HG02943 (cell line): Measurements from ENCODE around the gene CD276.
"Not testable (repeated sequence)": the region's sequence is repeated elsewhere in the genome, so short reads cannot be mapped to it uniquely, and the experiment has no call there.

Source experiments
- ATAC-seq: cut with Tn5 transposase; IDR thresholded peaks from one replicate; pipeline ENCODE4 v1.9.1; 2021; ENCODE audit warnings: mild to moderate bottlenecking, low read depth, moderate library complexity; ENCODE audit not compliant: unreplicated experiment

Gene CD276

DNA sequence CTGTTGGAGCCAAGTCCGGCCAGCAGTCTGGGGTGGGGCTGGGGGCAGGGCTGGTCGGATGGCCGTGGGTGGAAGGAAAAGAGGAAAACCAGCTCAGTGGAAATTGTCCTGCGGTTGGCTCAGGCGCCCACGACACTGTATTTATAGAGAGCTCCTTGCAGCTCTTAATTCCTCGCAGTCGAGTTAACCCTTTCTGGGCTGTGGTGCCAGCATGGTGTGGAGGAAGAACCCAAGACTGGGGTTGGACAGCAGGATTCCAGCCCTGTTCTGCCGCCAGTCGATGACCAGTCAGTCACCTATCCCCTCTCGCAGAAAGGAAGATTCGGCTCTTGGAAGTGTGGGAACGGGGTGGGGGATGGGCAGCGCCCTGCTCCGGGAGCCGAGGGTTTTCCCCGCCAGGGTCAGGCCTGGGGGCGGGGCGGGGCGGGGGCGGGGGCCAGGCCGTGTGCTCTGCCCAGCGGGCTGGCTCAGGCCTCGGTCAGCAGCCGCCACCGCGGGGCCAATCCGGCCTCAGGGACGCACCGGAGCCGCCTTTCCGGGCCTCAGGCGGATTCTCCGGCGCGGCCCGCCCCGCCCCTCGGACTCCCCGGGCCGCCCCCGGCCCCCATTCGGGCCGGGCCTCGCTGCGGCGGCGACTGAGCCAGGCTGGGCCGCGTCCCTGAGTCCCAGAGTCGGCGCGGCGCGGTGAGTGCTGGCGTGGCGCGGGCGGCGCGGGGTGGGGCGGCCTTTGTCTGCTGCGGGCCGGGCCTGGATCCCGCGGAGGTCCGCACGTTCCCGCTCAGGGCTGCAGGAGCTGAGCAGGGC lies at the start of gene CD276:
Gene CD276, plus strand, starts transcription at position 607 of the 804 bp plus-strand sequence. CDS start 15,257 bp downstream, outside the sequence.
- no peak for ATAC-seq

DNA sequence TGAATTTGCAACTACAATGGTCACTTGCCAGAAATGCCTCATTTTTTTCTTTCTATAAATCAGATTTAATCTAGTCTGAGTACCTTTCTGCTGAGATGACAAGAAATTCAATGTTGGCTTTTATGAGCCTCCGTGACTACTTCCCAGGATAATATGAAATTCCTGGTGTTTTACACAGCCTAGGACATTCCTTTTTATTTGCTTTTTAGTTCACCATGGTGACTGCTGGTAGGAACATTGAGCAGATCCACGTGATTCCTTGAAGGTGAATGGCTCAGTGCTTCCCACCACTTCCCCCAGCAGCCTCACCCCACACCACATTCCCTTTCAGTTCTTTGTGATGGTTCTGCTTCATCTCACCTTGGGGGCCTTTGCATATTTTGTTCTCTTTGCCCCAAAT lies 46.7 kb upstream of the CD276 start:
- ATAC-seq, result no peak

DNA sequence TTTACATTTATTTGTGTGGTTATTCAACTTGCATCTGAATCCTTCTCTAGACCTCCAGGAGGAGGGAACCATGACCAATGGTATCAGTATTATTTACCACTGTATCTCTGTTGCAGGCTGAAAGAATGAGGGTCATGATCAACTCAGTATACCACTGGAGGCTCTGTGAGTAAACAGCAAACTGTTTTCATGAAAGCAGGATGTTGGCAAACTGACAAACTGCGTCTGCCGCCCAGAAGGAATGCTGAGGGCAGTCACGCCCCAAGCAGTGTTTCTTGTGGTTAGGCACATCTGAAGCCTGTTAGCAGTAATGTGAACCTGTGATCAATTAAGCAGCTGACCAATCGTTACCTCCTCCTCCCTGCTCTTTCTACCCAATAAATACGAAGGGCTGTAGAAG lies 44.7 kb upstream of the CD276 start:
- not testable (repeated sequence) for ATAC-seq

DNA sequence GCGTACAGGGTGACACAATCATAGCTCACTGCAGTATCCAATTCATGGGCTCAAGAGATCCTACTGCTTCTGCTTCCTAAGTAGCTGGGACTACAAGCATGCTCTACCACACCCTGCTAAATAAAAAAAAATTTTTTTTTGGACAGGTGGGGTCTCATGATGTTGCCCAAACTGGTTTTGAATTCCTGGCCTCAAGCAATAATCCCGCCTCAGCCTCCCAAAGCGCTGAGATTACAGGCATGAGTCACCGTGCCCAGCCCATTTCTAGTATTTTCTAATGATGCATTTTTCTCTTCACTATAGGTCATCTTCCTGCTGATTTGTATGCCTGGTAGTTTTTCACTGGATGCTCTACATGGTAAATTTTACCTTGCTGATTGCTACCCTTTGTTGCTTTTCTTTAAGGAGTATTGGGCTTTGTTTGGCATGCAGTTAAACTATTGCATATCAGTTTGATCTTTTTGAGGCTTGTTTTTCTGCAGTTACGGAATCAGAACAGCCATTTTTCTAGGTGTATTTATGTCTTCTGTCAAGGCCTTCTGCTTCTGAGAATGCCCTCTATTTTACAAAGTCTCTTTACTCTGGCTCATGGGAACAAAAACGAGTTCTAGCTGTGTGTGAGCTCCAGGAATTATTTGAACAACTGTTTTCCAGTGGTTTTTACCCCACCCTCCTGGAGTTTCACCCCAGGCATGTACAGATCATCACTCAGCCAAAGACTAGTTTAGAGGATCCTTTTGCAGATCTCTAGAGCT lies 36.7 kb upstream of the CD276 start:
- ATAC-seq, result no peak

DNA sequence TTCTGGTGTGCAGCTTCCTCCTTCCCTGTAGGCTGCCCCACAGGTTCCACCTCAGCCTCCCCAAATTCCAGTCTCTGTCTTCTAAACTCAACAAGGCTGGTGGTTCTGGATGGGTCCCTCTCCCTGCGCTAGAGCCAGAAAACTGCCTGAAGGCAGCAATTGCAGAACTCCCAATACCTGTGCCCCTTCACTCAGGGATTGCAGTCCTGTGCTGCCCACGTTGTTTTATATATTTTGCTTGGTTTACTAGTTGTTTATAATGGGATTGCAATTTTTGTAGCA lies 36.2 kb upstream of the CD276 start:
- ATAC-seq, result no peak

GRCh38 chr15:73650416-73651126 lies 33.6 kb upstream of the CD276 start:
- ATAC-seq, result no peak

- no peak for ATAC-seq
Observed at GRCh38 chr15:73654659-73655058, 29.5 kb upstream of the CD276 start.

DNA sequence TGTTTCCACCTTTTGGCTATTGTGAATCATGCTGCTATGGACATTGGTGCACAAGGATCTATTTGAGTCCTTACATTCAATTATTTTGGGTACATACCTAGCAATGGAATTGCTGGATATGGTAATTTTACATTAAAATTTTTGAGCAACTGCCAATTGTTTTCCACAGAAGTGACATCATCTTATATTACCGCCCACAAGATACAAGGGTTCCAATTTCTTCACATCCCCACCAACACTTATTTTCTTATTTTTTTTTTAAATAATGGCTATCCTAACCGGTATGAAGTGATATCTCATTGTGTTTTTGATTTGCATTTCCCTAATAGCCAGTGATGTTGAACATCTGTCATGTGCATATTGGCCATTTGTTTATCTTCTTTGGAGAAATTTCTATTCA lies 28.5 kb upstream of the CD276 start:
- ATAC-seq, result no peak

- ATAC-seq, result no peak
Observed at GRCh38 chr15:73658645-73659044, 25.5 kb upstream of the CD276 start.

DNA sequence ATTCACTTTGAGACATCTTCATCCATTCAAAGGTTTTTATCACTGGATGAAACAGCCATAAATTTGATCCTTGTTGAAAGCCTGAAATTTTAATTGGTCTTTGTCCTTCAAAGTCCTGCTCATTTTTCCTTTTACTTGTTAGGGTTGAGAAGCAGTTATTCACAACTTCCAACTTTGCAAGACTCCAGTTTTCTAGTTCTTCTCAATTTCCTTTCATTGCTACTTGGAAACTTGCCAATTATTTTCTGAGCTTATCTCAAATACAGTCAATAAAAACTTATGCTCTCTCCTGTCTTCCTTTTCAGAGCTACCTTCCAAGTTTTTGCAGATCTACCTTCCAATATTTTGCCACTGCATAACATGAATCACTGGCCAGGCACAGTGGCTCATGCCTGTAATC lies 23.7 kb upstream of the CD276 start:
- no peak for ATAC-seq

GRCh38 chr15:73674587-73674986 lies 9.6 kb upstream of the CD276 start:
- no peak for ATAC-seq

- ATAC-seq, result no peak
Observed at GRCh38 chr15:73677146-73677607, 7.0 kb upstream of the CD276 start.

GRCh38 chr15:73677733-73678132 lies 6.5 kb upstream of the CD276 start:
- ATAC-seq, result no peak

DNA sequence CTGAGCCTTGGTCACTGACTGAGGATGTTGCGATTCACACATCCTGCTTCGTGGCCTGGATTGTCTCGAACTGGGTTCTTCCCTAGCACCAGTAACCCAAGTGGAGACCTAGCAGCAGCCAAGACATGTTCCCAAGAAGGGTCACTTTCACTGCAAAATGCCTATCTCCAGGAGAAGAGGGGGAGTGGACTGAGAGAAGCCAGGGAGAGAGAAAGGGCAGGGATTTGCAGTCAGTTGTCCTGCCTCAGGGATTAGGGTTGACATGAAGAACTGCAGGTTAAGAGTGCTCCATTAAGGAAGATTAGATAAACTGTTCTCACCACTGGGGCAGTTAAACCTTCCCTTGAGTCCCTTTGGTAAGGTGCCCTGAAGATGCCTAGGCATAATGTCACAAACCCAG lies 5.7 kb upstream of the CD276 start:
- no peak for ATAC-seq

DNA sequence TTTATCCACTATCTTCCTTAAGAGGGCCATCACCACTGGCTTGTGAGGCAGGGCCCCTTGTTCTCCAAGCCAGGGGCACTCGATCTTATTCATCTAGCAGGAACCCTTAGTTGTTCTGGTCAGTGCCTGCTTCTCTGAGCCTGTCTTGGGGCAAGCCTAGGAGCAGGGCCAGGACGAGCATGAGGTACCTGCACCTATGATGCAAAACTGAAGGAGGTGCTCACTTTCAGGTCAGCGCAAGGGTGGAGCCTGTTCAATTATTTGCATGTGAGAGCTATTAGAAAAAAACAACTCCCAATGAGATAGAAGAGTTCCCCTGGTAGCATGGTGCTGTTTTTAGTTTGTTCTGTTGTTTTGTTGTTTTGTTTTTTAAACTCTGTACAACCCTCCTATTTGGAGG lies 5.0 kb upstream of the CD276 start:
- ATAC-seq, result no peak

DNA sequence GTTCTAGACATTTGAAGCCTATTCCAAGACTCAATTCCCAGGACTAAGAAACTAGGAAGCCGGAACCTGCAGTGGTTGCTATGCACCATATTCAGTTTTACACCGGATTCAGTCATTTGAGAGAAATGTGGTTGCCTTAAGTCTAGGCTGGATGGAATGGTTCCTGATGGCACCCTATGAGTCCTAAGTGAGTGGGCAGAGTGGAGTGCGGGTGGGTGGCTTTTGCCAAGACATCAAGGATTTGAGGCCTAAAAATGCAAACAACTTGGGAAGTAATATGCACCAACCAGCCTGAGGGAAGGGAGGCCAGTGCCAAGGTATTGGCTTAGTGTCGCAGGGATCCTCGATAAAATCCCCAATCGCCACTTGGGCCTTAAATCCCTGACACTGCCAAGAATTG lies 4.2 kb upstream of the CD276 start:
- ATAC-seq, result no peak

DNA sequence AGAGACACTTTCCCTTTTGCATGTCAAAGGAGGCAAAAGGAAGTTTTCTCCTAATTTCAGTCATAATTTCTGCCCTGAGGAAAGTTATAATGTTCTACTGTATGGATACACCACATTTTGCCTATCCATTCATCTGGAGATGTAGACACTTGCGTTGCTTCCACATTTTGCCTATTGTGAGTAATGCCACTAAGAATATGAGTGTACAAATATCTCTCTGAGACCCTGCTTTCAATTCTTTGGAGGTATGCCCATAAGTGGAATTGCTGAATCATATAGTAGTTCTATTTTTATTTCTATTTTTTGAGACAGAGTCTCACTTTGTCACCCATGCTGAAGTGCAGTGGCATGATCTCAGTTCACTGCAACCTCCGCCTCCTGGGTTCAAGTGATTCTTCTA lies 3.6 kb upstream of the CD276 start:
- ATAC-seq, result no peak

- no peak for ATAC-seq
Observed at GRCh38 chr15:73681063-73681462, 3.1 kb upstream of the CD276 start.

DNA sequence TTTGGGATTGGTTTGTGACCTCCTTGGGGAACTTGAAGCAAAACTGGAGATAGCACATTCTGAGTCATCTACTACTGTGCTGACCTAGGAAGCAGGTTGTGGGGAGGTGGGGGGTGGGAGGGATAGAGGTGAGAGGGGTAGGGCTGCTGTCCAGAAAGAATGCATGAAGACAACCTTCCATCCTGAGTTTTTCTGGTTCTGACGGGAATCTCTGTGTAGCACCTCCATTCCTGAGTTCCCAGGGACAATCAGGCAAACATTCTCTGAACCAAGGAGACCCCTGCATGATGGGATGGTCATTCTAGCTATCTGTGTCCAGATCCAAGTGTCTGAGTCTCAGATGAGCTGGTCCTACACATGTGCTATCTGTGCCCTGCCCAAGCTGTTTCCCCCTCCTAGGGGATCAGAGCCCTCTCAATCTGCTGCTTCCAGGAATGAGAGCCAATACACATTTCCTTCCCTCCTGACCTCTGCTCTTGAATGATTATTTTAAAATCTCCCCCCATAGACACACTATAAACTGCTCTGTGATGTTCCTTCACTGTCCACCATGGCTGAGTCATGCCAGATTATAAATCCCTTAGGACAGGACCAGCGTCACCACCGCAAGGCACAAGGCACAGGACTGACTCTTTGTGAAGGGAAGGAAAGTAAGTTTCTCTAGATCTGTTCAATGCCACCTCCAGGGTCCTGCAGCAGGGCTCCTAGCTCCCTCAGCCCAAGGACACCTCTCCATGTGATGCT lies 2.2 kb upstream of the CD276 start:
- no peak for ATAC-seq

- ATAC-seq, result no peak
Observed at GRCh38 chr15:73682600-73683090, 1.5 kb upstream of the CD276 start.
